Natural killer cell (primary cell): ENCODE results near the gene MAN1C1. TPM values are rescaled to one million over a fixed set of nuclear protein-coding genes. Genes with fewer than 3 reads are reported as not detected.

Experiments
- ATAC-seq, 3 donors: fragments of 150-1000 bp in 2 of 3; fragments of 200-7000 bp in 1 of 3; cut with Tn5 transposase; 1 replicate in 1 of 3; 2 replicates in 2 of 3; pipeline ENCODE4 v1.10.0; 2021; ENCODE audit warnings: mild to moderate bottlenecking in 2 of 3, moderate library complexity in 2 of 3
- DNase-seq, 2 donors: peaks; one replicate each; pipeline versions ENCODE4 v3.0.0 to v3.0.0-alpha.2; 2013 to 2021; ENCODE audit warnings: mixed read lengths in 1 of 2
- H3K27ac ChIP-seq: one replicate; pipeline ENCODE4 v1.5.1; 2013; ENCODE audit warnings: mild to moderate bottlenecking, low read length
- H3K27me3 ChIP-seq: one replicate; pipeline ENCODE4 v1.6.1; 2013; ENCODE audit warnings: low read length; ENCODE audit not compliant: control insufficient read depth, insufficient read depth
- H3K36me3 ChIP-seq: one replicate; pipeline ENCODE4 v1.6.1; 2013; ENCODE audit warnings: low read length; ENCODE audit not compliant: control insufficient read depth, insufficient read depth
- H3K4me1 ChIP-seq: one replicate; pipeline ENCODE4 v1.6.1; 2013; ENCODE audit warnings: low read length; ENCODE audit not compliant: control insufficient read depth, insufficient read depth
- H3K4me3 ChIP-seq: one replicate; pipeline ENCODE4 v1.5.1; 2013; ENCODE audit warnings: low read length
- H3K9me3 ChIP-seq: one replicate; pipeline ENCODE4 v1.6.1; 2013; ENCODE audit warnings: low read length; ENCODE audit not compliant: control insufficient read depth, insufficient read depth
- H3K27ac Mint-ChIP-seq, 2 donors: one replicate each; pipeline ENCODE4 v1.8.0; 2022; ENCODE audit warnings: mild to moderate bottlenecking in 2 of 2, mixed read lengths in 2 of 2, moderate library complexity in 1 of 2
- H3K27me3 Mint-ChIP-seq, 2 donors: one replicate each; pipeline ENCODE4 v1.8.0; 2022; ENCODE audit warnings: low read depth in 2 of 2, mixed read lengths in 2 of 2
- H3K36me3 Mint-ChIP-seq: one replicate; pipeline ENCODE4 v1.8.0; 2022; ENCODE audit warnings: mixed read lengths
- H3K4me1 Mint-ChIP-seq, 2 donors: one replicate each; pipeline ENCODE4 v1.8.0; 2022; ENCODE audit warnings: mixed read lengths in 2 of 2
- H3K4me3 Mint-ChIP-seq: one replicate; pipeline ENCODE4 v1.8.0; 2022; ENCODE audit warnings: mild to moderate bottlenecking, moderate library complexity, mixed read lengths
- H3K9me3 Mint-ChIP-seq, 2 donors: one replicate each; pipeline ENCODE4 v1.8.0; 2022; ENCODE audit warnings: mixed read lengths in 2 of 2
- CTCF ChIP-seq: fragments of 200-600 bp; IDR thresholded peaks from one replicate; pipeline ENCODE4 v1.8.0; 2022; ENCODE audit warnings: antibody characterized with exemption
- WGBS: methylation state at CpG from one replicate; pipeline ENCODE4 v1.1.7; 2013; ENCODE audit warnings: missing lambda C conversion rate; ENCODE audit not compliant: insufficient coverage; 5-methylcytosine and 5-hydroxymethylcytosine counted together
- intact Hi-C: fragments of 100-400 bp; cut with micrococcal nuclease; formaldehyde crosslinking; loops from one replicate; pipeline ENCODE4 v1.14.2; 2022
- total RNA-seq, 4 donors: library from RNA; stranded (reverse); fragments of 120-200 nt in 1 of 4; gene quantifications; one replicate each; pipeline versions ENCODE4 v1.2.3 to v1.2.4, GENCODE V29; 2013 to 2022

Gene MAN1C1
- total RNA-seq, 3 donors from 2014 or later (not counting 1 experiment from before 2014, with no cell fraction given): 3.6 to 7.5 (median 7.1) TPM

GRCh38 chr1:25664357-25665199, 48.0 kb downstream of the MAN1C1 start:
- no peaks in the 10 kb centered on the region for H3K4me1 ChIP-seq
- intact Hi-C loops: no loop called here
- no peak for TF ChIP-seq CTCF
- H3K36me3 ChIP-seq: no peaks in the 10 kb centered on the region
- Mint-ChIP-seq H3K9me3 (no peaks in the 10 kb centered on the region), H3K4me3 (no peak overlapping the region), H3K4me1 (peaks cover 0 to 8% of the 10 kb centered on the region in 2 donors), H3K27ac (no peak overlapping the region), H3K27me3 (no peaks in the 10 kb centered on the region), H3K36me3 (no peaks in the 10 kb centered on the region)
- H3K27me3 ChIP-seq: no peaks in the 10 kb centered on the region
- no peak for ATAC-seq
- no peak overlapping the region for H3K27ac ChIP-seq
- no peak for DNase-seq
- H3K9me3 ChIP-seq: no peaks in the 10 kb centered on the region
- H3K4me3 ChIP-seq: no peak overlapping the region
- WGBS: 94% methylated on average over 14 of the region's 14 CpGs

- WGBS: 93% methylated on average over 5 of the region's 5 CpGs
- Mint-ChIP-seq H3K9me3 (no peaks in the 10 kb centered on the region), H3K4me1 (peaks cover 0 to 8% of the 10 kb centered on the region in 2 donors), H3K36me3 (no peaks in the 10 kb centered on the region), H3K27ac (no peak overlapping the region), H3K4me3 (no peak overlapping the region), H3K27me3 (no peaks in the 10 kb centered on the region)
- no peak for TF ChIP-seq CTCF
- ATAC-seq (no peak), DNase-seq (no peak)
- H3K27me3 ChIP-seq: no peaks in the 10 kb centered on the region
- no peaks in the 10 kb centered on the region for H3K9me3 ChIP-seq
- intact Hi-C loops: no loop called here
- no peaks in the 10 kb centered on the region for H3K4me1 ChIP-seq
- H3K27ac ChIP-seq: no peak overlapping the region
- H3K4me3 ChIP-seq: no peak overlapping the region
- H3K36me3 ChIP-seq: no peaks in the 10 kb centered on the region
Measured at GRCh38 chr1:25666460-25666859, 49.9 kb downstream of the MAN1C1 start.

- no peaks in the 10 kb centered on the region for H3K36me3 ChIP-seq
- H3K36me3 Mint-ChIP-seq: no peaks in the 10 kb centered on the region
- H3K27ac ChIP-seq: no peak overlapping the region
- H3K9me3 ChIP-seq: no peaks in the 10 kb centered on the region
- no peaks in the 10 kb centered on the region for H3K27me3 ChIP-seq
- no peaks in the 10 kb centered on the region for H3K4me1 ChIP-seq
- WGBS: 78% methylated on average over 9 of the region's 9 CpGs
- no peak for ATAC-seq
- H3K4me3 Mint-ChIP-seq: no peak overlapping the region
- peak in 1 of 2 donors; percentile 51 for DNase-seq
- H3K4me1 Mint-ChIP-seq: peaks cover 4 to 21% of the 10 kb centered on the region in 2 donors
- intact Hi-C loops: no loop called here
- TF ChIP-seq CTCF: no peak
- no peak overlapping the region for H3K4me3 ChIP-seq
- no peak overlapping the region for H3K27ac Mint-ChIP-seq
- H3K27me3 Mint-ChIP-seq: no peaks in the 10 kb centered on the region
- no peaks in the 10 kb centered on the region for H3K9me3 Mint-ChIP-seq
Measured at GRCh38 chr1:25668931-25669573, 52.5 kb downstream of the MAN1C1 start.
